ENCODE results near the gene OOSP4B.
"Not testable (repeated sequence)": the region's sequence is repeated elsewhere in the genome, so short reads cannot be mapped to it uniquely, and the experiment has no call there.

Gene OOSP4B
- total RNA-seq = 0 reads per million in 3 donors

DNA sequence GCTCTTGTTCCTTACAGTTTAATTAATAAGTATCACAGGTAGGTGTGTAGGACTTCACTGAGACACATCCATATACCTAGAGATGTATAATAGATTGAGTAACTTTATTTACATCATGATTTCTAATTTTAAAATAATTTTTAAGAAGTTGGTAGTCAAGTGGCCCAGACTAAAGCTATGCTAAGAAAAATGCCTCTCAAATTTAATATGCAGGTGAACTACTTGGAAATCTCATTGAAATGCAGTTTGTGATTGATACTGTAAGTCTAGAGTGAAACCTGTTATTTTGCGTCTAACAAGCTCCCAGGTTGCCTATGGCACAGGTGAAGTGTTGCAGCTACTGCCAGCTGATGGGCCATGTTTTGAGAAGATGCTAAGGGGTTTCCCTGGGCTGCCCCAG, at the start of gene OOSP4B:
TSS of gene OOSP4B (plus strand) at position 301 of the 400 bp plus-strand sequence.
- H3K36me3 ChIP-seq (ENCODE audit: control insufficient read depth, insufficient read depth, low read length) = no peaks in the 10 kb centered on the region
- H3K9me3 ChIP-seq (ENCODE audit: control insufficient read depth, low read length) = no peaks in the 10 kb centered on the region
- H3K4me3 ChIP-seq (ENCODE audit: insufficient read depth, low read depth, low read length, poor library complexity, severe bottlenecking) = no peak within 1 kb of the TSS
- H3K27me3 ChIP-seq (replicated peaks; ENCODE audit: control insufficient read depth, insufficient read depth, low read length, poor library complexity, severe bottlenecking) = no peaks in the 10 kb centered on the region
- DNase-seq = no peak
- no peak within 1 kb of the TSS for H3K27ac ChIP-seq (ENCODE audit: insufficient read depth, low read length, poor library complexity, severe bottlenecking)
- no peaks in the 10 kb centered on the region for H3K4me1 ChIP-seq (ENCODE audit: control insufficient read depth, insufficient read depth, low read length, poor library complexity, severe bottlenecking)

DNA sequence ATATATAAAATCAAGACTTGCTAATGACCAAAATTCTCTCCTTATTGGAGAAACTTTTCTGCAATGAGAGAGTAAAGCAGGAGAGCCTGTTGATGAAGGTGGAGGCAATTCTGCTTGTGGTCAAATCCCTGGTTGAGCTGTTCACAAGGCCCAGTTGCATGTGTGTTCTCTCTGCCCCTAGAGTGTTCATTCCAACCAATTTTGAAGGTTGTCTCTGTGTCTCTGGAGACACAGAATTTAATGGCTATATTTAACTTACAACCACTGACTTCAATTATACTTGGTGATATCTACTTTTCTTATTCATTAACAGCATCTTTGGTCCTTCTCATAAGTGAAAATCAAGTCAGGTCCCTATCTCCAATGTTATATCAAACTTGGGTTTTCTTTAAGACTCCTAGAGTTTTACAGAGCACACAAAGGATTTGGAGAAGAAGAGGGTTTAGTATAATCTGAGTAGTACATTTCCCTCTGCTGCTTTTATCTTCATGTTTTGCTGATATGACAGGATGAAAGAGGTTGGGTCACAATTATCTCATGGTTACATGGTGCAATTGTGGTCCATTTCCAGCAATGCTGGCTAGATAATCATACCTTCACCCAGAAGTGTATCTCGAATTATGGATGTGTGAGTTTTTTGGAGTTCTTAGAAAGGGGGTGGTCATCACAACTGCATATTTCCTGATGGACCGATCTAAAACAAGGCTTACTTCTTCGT, 49.1 kb upstream of the OOSP4B start:
- no peak for DNase-seq
- H3K27me3 ChIP-seq (replicated peaks; ENCODE audit: control insufficient read depth, insufficient read depth, low read length, poor library complexity, severe bottlenecking) = peaks cover 3% of the 10 kb centered on the region
- H3K36me3 ChIP-seq (ENCODE audit: control insufficient read depth, insufficient read depth, low read length) = no peaks in the 10 kb centered on the region
- H3K27ac ChIP-seq (ENCODE audit: insufficient read depth, low read length, poor library complexity, severe bottlenecking) = no peak overlapping the region
- H3K9me3 ChIP-seq (ENCODE audit: control insufficient read depth, low read length) = no peaks in the 10 kb centered on the region
- no peaks in the 10 kb centered on the region for H3K4me1 ChIP-seq (ENCODE audit: control insufficient read depth, insufficient read depth, low read length, poor library complexity, severe bottlenecking)
- no peak overlapping the region for H3K4me3 ChIP-seq (ENCODE audit: insufficient read depth, low read depth, low read length, poor library complexity, severe bottlenecking)

DNA sequence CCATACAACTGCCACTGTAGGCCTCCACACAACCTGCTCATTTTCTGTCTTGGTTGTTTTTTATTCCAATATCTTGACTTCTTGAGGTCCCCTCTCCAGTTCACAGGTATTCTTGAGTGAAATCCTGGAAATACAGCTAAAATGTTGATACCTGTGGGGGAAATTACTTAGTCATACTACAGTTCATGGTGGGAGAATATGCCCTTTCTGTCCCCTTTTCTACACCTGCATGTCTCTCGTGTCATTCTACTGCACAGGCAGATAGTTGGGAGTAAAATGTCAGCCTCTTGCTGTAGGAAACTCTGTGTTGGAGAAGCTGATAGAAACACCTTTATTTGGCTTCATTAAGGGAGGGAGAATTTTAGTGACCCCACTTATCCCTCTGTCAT, 48.6 kb upstream of the OOSP4B start:
- Histone ChIP-seq H3K9me3 (ENCODE audit: control insufficient read depth, low read length) (no peaks in the 10 kb centered on the region), H3K27ac (ENCODE audit: insufficient read depth, low read length, poor library complexity, severe bottlenecking) (no peak overlapping the region), H3K4me3 (ENCODE audit: insufficient read depth, low read depth, low read length, poor library complexity, severe bottlenecking) (no peak overlapping the region), H3K36me3 (ENCODE audit: control insufficient read depth, insufficient read depth, low read length) (no peaks in the 10 kb centered on the region), H3K27me3 (replicated peaks; ENCODE audit: control insufficient read depth, insufficient read depth, low read length, poor library complexity, severe bottlenecking) (peaks cover 3% of the 10 kb centered on the region), H3K4me1 (ENCODE audit: control insufficient read depth, insufficient read depth, low read length, poor library complexity, severe bottlenecking) (no peaks in the 10 kb centered on the region)
- no peak for DNase-seq

GRCh38 chr11:59973097-59973496, 43.9 kb upstream of the OOSP4B start:
- Histone ChIP-seq H3K36me3 (ENCODE audit: control insufficient read depth, insufficient read depth, low read length) (no peaks in the 10 kb centered on the region), H3K27ac (ENCODE audit: insufficient read depth, low read length, poor library complexity, severe bottlenecking) (no peak overlapping the region), H3K4me1 (ENCODE audit: control insufficient read depth, insufficient read depth, low read length, poor library complexity, severe bottlenecking) (no peaks in the 10 kb centered on the region), H3K27me3 (replicated peaks; ENCODE audit: control insufficient read depth, insufficient read depth, low read length, poor library complexity, severe bottlenecking) (peaks cover 3% of the 10 kb centered on the region), H3K9me3 (ENCODE audit: control insufficient read depth, low read length) (no peaks in the 10 kb centered on the region), H3K4me3 (ENCODE audit: insufficient read depth, low read depth, low read length, poor library complexity, severe bottlenecking) (no peak overlapping the region)
- DNase-seq = no peak

DNA sequence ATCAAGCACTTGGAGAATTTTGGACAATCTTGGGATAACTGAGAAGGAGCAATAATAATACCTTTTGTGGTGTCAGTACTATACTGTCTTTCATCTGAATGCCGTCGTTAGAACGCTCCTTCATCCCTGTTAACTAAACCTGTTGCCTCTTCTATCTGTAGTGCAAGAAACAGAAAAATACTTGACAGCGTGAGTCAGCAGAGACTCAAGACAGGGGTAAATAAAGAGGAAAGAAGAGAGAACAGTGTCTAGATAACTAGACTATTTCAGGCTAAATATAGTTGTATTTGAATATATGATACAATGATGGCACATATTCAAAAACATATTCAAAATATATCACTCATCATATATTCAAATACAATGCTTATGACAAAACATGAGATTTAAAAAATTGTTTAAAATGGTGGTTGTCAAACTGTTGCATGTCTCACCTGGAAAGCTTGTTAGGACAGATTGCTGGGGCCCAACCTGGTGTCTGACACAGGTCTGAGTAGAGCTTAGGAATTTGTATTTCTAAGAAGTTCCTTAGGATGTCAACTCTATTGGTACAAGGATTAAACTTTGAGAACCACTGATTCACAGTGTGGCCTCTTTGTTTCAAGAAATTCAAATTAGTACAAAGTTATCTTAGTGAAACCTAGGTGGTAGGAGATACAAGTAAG, 35.7 kb upstream of the OOSP4B start:
- Histone ChIP-seq H3K4me1 (ENCODE audit: control insufficient read depth, insufficient read depth, low read length, poor library complexity, severe bottlenecking) (no peaks in the 10 kb centered on the region), H3K4me3 (ENCODE audit: insufficient read depth, low read depth, low read length, poor library complexity, severe bottlenecking) (no peak overlapping the region), H3K27me3 (replicated peaks; ENCODE audit: control insufficient read depth, insufficient read depth, low read length, poor library complexity, severe bottlenecking) (no peaks in the 10 kb centered on the region), H3K36me3 (ENCODE audit: control insufficient read depth, insufficient read depth, low read length) (no peaks in the 10 kb centered on the region), H3K27ac (ENCODE audit: insufficient read depth, low read length, poor library complexity, severe bottlenecking) (no peak overlapping the region), H3K9me3 (ENCODE audit: control insufficient read depth, low read length) (no peaks in the 10 kb centered on the region)
- DNase-seq = no peak

GRCh38 chr11:59982037-59982436, 34.9 kb upstream of the OOSP4B start:
- H3K4me3 ChIP-seq (ENCODE audit: insufficient read depth, low read depth, low read length, poor library complexity, severe bottlenecking); H3K9me3 ChIP-seq (ENCODE audit: control insufficient read depth, low read length); H3K27ac ChIP-seq (ENCODE audit: insufficient read depth, low read length, poor library complexity, severe bottlenecking); DNase-seq; H3K36me3 ChIP-seq (ENCODE audit: control insufficient read depth, insufficient read depth, low read length); H3K4me1 ChIP-seq (ENCODE audit: control insufficient read depth, insufficient read depth, low read length, poor library complexity, severe bottlenecking); H3K27me3 ChIP-seq (replicated peaks; ENCODE audit: control insufficient read depth, insufficient read depth, low read length, poor library complexity, severe bottlenecking): not testable (repeated sequence)

DNA sequence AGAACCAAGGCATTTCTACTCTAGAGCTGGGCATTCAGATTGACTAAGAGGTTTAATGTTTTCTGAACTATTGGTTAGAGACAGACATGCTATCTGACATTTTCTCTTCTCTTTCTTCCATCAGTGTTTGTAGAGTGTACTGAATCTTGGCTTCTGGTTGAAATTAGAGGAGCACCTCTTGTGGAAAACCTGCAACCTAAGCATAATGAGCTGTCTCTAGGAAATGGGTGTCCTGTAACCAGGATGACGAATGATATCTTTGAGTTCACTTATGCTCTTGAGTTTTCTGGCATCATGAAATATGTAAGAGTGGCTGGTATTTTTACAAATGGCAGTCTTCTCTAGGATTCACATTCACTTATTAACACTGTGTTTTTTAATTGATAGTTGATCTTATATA, 33.8 kb upstream of the OOSP4B start:
- Histone ChIP-seq H3K4me3 (ENCODE audit: insufficient read depth, low read depth, low read length, poor library complexity, severe bottlenecking) (no peak overlapping the region), H3K36me3 (ENCODE audit: control insufficient read depth, insufficient read depth, low read length) (no peaks in the 10 kb centered on the region), H3K9me3 (ENCODE audit: control insufficient read depth, low read length) (no peaks in the 10 kb centered on the region), H3K27me3 (replicated peaks; ENCODE audit: control insufficient read depth, insufficient read depth, low read length, poor library complexity, severe bottlenecking) (no peaks in the 10 kb centered on the region), H3K4me1 (ENCODE audit: control insufficient read depth, insufficient read depth, low read length, poor library complexity, severe bottlenecking) (no peaks in the 10 kb centered on the region), H3K27ac (ENCODE audit: insufficient read depth, low read length, poor library complexity, severe bottlenecking) (no peak overlapping the region)
- no peak for DNase-seq

DNA sequence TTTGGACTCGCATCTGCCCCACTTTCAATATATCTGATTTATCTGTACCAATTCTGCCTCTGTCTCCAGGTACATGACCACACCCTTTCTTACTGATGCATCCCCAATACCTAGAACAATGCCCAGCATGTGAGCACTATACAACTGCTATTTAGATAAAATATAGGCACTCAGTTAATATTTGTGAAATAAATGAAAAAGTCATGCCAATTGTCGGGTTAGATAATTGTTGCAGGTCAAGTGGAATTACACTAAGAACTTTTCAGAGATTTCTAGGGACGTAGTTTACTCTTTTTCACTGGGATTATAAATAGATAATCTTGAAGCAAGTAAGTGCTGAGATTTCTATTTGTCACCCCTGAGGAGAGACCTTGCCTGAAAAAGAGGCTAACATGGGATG, 32.6 kb upstream of the OOSP4B start:
- H3K36me3 ChIP-seq (ENCODE audit: control insufficient read depth, insufficient read depth, low read length) = no peaks in the 10 kb centered on the region
- DNase-seq = no peak
- no peaks in the 10 kb centered on the region for H3K27me3 ChIP-seq (replicated peaks; ENCODE audit: control insufficient read depth, insufficient read depth, low read length, poor library complexity, severe bottlenecking)
- H3K4me1 ChIP-seq (ENCODE audit: control insufficient read depth, insufficient read depth, low read length, poor library complexity, severe bottlenecking) = no peaks in the 10 kb centered on the region
- no peak overlapping the region for H3K4me3 ChIP-seq (ENCODE audit: insufficient read depth, low read depth, low read length, poor library complexity, severe bottlenecking)
- H3K9me3 ChIP-seq (ENCODE audit: control insufficient read depth, low read length) = no peaks in the 10 kb centered on the region
- no peak overlapping the region for H3K27ac ChIP-seq (ENCODE audit: insufficient read depth, low read length, poor library complexity, severe bottlenecking)

DNA sequence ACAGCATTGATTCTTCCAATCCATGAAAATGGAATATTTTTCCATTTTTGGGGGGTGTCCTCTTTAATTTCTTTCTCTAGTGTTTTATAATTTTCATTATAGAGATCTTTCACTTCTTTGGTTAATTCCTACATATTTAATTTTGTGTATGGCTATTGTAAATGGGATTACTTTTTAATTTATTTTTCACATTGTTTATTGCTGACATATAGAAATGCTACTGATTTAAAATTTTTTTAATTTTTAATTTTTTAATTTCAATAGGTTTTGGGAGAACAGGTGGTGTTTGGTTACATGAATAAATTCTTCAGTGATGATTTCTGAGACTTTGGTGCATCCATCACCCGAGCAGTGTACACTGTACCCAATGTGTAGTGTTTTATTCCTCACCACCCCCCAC, 26.6 kb upstream of the OOSP4B start:
- no peak overlapping the region for H3K27ac ChIP-seq (ENCODE audit: insufficient read depth, low read length, poor library complexity, severe bottlenecking)
- H3K4me1 ChIP-seq (ENCODE audit: control insufficient read depth, insufficient read depth, low read length, poor library complexity, severe bottlenecking) = no peaks in the 10 kb centered on the region

DNA sequence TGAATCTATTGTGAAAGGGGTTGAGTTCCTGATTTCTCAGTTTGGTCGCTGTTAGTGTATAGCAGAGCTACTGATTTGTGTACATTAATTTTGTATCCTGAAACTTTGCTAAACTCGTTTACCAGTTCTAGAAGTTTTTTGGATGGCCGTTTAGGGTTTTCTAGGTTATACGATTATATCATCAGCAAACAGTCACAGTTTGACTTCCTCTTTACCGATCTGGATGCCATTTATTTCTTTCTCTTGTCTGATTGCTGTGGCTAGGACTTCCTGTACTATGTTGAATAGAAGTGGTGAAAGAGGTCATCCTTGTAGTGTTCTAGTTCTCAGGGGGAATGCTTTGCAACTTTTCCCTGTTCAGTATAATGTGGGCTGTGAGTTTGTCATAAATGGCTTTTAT, 24.6 kb upstream of the OOSP4B start:
- Histone ChIP-seq H3K27me3 (replicated peaks; ENCODE audit: control insufficient read depth, insufficient read depth, low read length, poor library complexity, severe bottlenecking) (no peaks in the 10 kb centered on the region), H3K9me3 (ENCODE audit: control insufficient read depth, low read length) (no peaks in the 10 kb centered on the region), H3K27ac (ENCODE audit: insufficient read depth, low read length, poor library complexity, severe bottlenecking) (no peak overlapping the region), H3K36me3 (ENCODE audit: control insufficient read depth, insufficient read depth, low read length) (no peaks in the 10 kb centered on the region), H3K4me3 (ENCODE audit: insufficient read depth, low read depth, low read length, poor library complexity, severe bottlenecking) (no peak overlapping the region), H3K4me1 (ENCODE audit: control insufficient read depth, insufficient read depth, low read length, poor library complexity, severe bottlenecking) (no peaks in the 10 kb centered on the region)
- DNase-seq = no peak

More for the DNA sequence above, 26.6 kb upstream of the OOSP4B start:
- no peak for DNase-seq
- Histone ChIP-seq H3K27me3 (replicated peaks; ENCODE audit: control insufficient read depth, insufficient read depth, low read length, poor library complexity, severe bottlenecking) (no peaks in the 10 kb centered on the region), H3K36me3 (ENCODE audit: control insufficient read depth, insufficient read depth, low read length) (no peaks in the 10 kb centered on the region), H3K4me3 (ENCODE audit: insufficient read depth, low read depth, low read length, poor library complexity, severe bottlenecking) (no peak overlapping the region), H3K9me3 (ENCODE audit: control insufficient read depth, low read length) (no peaks in the 10 kb centered on the region)

All from effector memory CD4-positive, alpha-beta T cell (primary cell).